ENCODE measurements around the gene CYP2C8.
"Not testable (repeated sequence)": the region's sequence is repeated elsewhere in the genome, so short reads cannot be mapped to it uniquely, and the experiment has no call there.

CYP2C8 gene

DNA sequence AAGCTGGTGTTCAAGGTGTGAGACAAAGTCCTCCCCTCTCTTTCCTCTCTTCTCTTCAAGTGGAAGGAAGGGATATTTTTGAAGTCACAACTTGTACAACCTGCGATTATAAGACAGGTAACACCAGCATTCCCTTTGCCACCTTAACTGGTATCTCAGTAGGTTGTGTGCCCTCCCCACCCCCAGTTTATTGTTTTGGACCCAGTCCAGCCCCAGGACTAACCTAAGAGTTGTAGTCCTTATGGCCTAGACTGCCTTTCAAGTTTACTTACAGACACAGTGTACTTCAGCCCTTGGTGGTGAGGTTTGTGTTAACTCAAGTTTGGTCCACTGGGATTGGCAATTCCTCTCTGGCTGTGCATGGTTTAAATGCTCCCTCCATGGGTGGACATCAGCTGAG, 26.8 kb upstream of the CYP2C8 start:
- H3K9me2 ChIP-seq (ENCODE audit: low read depth, low read length): no peaks in the 10 kb centered on the region
- H3K36me3 ChIP-seq (ENCODE audit: insufficient read depth, low read length): no peaks in the 10 kb centered on the region
- no peaks in the 10 kb centered on the region for H4K20me1 ChIP-seq (ENCODE audit: insufficient read depth, low read length)
- H3K79me2 ChIP-seq (ENCODE audit: insufficient read depth, low read length): no peaks in the 10 kb centered on the region
- TF ChIP-seq EZH2 (IDR thresholded peaks at IDR 0.05; ENCODE audit: borderline replicate concordance, low read length): no peak
- TF ChIP-seq, protein P1, sequence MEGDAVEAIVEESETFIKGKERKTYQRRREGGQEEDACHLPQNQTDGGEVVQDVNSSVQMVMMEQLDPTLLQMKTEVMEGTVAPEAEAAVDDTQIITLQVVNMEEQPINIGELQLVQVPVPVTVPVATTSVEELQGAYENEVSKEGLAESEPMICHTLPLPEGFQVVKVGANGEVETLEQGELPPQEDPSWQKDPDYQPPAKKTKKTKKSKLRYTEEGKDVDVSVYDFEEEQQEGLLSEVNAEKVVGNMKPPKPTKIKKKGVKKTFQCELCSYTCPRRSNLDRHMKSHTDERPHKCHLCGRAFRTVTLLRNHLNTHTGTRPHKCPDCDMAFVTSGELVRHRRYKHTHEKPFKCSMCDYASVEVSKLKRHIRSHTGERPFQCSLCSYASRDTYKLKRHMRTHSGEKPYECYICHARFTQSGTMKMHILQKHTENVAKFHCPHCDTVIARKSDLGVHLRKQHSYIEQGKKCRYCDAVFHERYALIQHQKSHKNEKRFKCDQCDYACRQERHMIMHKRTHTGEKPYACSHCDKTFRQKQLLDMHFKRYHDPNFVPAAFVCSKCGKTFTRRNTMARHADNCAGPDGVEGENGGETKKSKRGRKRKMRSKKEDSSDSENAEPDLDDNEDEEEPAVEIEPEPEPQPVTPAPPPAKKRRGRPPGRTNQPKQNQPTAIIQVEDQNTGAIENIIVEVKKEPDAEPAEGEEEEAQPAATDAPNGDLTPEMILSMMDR (IDR thresholded peaks at IDR 0.05; ENCODE audit: low read length): no peak
- no peaks in the 10 kb centered on the region for H3K9me3 ChIP-seq (ENCODE audit: low read length)
- no peak overlapping the region for H3K4me3 ChIP-seq (ENCODE audit: low read depth, low read length, poor library complexity, severe bottlenecking)
- no peaks in the 10 kb centered on the region for H3K4me1 ChIP-seq (ENCODE audit: insufficient read depth, low read length, severe bottlenecking)
- no peak overlapping the region for H3K9ac ChIP-seq (ENCODE audit: low read length)
- no peak overlapping the region for H3K27ac ChIP-seq (ENCODE audit: low read depth, low read length, poor library complexity, severe bottlenecking)
- no peak overlapping the region for H2AFZ ChIP-seq (ENCODE audit: low read length)
- no peaks in the 10 kb centered on the region for H3K27me3 ChIP-seq (ENCODE audit: insufficient read depth, low read length)
- H3F3A ChIP-seq (ENCODE audit: insufficient read depth, low read length): no peaks in the 10 kb centered on the region
- H3K4me2 ChIP-seq (ENCODE audit: low read length): no peak overlapping the region

DNA sequence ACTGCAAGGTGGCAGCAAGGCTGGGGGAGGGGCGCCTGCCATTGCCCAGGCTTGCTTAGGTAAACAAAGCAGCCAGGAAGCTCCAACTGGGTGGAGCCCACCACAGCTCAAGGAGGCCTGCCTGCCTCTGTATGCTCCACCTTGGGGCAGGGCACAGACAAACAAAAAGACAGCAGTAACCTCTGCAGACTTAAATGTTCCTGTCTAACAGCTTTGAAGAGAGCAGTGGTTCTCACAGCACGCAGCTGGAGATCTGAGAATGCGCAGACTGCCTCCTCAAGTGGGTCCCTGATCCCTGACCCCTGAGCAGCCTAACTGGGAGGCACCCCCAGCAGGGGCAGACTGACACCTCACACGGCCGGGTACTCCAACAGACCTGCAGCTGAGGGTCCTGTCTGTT, 10.3 kb upstream of the CYP2C8 start:
- H2AFZ ChIP-seq (ENCODE audit: low read length): not testable (repeated sequence)

DNA sequence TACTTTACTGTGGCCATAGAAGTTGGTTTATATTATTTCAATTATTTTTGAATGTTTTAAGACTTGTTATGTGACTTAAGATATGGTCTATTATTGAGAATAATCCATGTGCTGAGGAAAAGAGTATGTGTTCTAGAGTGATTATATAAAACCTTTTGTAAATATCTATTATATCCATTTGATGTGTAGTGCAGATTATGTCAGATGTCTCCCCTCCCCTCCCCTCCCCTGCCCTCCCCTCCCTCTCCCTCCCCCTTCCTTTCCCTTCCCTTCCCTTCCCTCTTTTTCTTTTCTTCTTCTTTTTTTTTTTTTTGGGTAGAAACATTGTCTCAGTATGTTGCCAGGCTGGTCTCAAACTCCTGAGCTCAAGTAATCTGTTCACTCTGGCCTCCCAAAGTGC, 8.3 kb upstream of the CYP2C8 start:
- Histone ChIP-seq H3K9ac (ENCODE audit: low read length) (no peak overlapping the region), H3K27me3 (ENCODE audit: insufficient read depth, low read length) (no peaks in the 10 kb centered on the region), H3K79me2 (ENCODE audit: insufficient read depth, low read length) (no peaks in the 10 kb centered on the region), H3K9me2 (ENCODE audit: low read depth, low read length) (no peaks in the 10 kb centered on the region), H2AFZ (ENCODE audit: low read length) (no peak overlapping the region), H3K27ac (ENCODE audit: low read depth, low read length, poor library complexity, severe bottlenecking) (no peak overlapping the region), H3K4me2 (ENCODE audit: low read length) (no peak overlapping the region), H4K20me1 (ENCODE audit: insufficient read depth, low read length) (no peaks in the 10 kb centered on the region), H3K9me3 (ENCODE audit: low read length) (no peaks in the 10 kb centered on the region), H3K4me3 (ENCODE audit: low read depth, low read length, poor library complexity, severe bottlenecking) (no peak overlapping the region), H3K4me1 (ENCODE audit: insufficient read depth, low read length, severe bottlenecking) (no peaks in the 10 kb centered on the region), H3F3A (ENCODE audit: insufficient read depth, low read length) (no peaks in the 10 kb centered on the region), H3K36me3 (ENCODE audit: insufficient read depth, low read length) (no peaks in the 10 kb centered on the region)
- TF ChIP-seq, protein P1 (IDR thresholded peaks at IDR 0.05; ENCODE audit: low read length): no peak
- TF ChIP-seq EZH2 (IDR thresholded peaks at IDR 0.05; ENCODE audit: borderline replicate concordance, low read length): no peak

More for the DNA sequence above, 10.3 kb upstream of the CYP2C8 start:
- H3K27ac ChIP-seq (ENCODE audit: low read depth, low read length, poor library complexity, severe bottlenecking); H3K4me2 ChIP-seq (ENCODE audit: low read length); H3K9me3 ChIP-seq (ENCODE audit: low read length); H3K4me3 ChIP-seq (ENCODE audit: low read depth, low read length, poor library complexity, severe bottlenecking); H3K27me3 ChIP-seq (ENCODE audit: insufficient read depth, low read length); H4K20me1 ChIP-seq (ENCODE audit: insufficient read depth, low read length); H3F3A ChIP-seq (ENCODE audit: insufficient read depth, low read length); H3K9me2 ChIP-seq (ENCODE audit: low read depth, low read length); H3K4me1 ChIP-seq (ENCODE audit: insufficient read depth, low read length, severe bottlenecking); H3K79me2 ChIP-seq (ENCODE audit: insufficient read depth, low read length); H3K36me3 ChIP-seq (ENCODE audit: insufficient read depth, low read length); H3K9ac ChIP-seq (ENCODE audit: low read length): not testable (repeated sequence)

DNA sequence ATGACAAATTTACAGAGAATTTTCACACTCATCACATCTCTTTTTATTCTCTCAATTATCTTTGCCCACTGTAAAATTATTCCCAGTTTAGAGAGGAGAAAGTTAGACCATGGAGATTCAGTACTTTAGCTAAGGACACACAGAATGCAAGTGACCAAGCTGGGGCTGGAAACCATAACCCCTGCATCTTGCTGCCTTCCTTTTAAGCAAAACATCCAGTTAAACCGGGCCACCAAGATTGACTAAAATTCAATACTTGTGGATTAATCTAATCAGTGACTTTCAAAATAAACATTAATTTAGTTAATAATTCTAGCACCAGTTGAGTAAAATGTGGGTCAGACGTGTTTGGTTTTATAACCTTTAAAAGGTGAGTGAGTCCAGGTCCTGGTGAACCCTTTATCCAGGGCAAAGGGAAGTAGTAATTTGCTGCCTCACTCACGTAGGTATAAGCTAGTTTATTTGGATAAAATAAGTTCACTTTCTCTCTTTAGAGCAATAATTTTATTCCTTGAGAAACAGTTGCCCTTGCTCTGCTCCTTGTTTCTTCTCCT, 1.9 kb upstream of the CYP2C8 start:
- H3K9ac ChIP-seq (ENCODE audit: low read length): no peak overlapping the region
- no peak overlapping the region for H3K27ac ChIP-seq (ENCODE audit: low read depth, low read length, poor library complexity, severe bottlenecking)
- no peak overlapping the region for H3K4me2 ChIP-seq (ENCODE audit: low read length)
- no peaks in the 10 kb centered on the region for H3K27me3 ChIP-seq (ENCODE audit: insufficient read depth, low read length)
- H3K4me1 ChIP-seq (ENCODE audit: insufficient read depth, low read length, severe bottlenecking): no peaks in the 10 kb centered on the region
- H3K9me2 ChIP-seq (ENCODE audit: low read depth, low read length): no peaks in the 10 kb centered on the region
- no peaks in the 10 kb centered on the region for H3K9me3 ChIP-seq (ENCODE audit: low read length)
- H3K79me2 ChIP-seq (ENCODE audit: insufficient read depth, low read length): no peaks in the 10 kb centered on the region
- H3K36me3 ChIP-seq (ENCODE audit: insufficient read depth, low read length): no peaks in the 10 kb centered on the region
- no peaks in the 10 kb centered on the region for H4K20me1 ChIP-seq (ENCODE audit: insufficient read depth, low read length)
- no peak overlapping the region for H2AFZ ChIP-seq (ENCODE audit: low read length)
- no peak overlapping the region for H3K4me3 ChIP-seq (ENCODE audit: low read depth, low read length, poor library complexity, severe bottlenecking)
- TF ChIP-seq, protein P1 (IDR thresholded peaks at IDR 0.05; ENCODE audit: low read length): no peak
- TF ChIP-seq EZH2 (IDR thresholded peaks at IDR 0.05; ENCODE audit: borderline replicate concordance, low read length): no peak
- no peaks in the 10 kb centered on the region for H3F3A ChIP-seq (ENCODE audit: insufficient read depth, low read length)

DNA sequence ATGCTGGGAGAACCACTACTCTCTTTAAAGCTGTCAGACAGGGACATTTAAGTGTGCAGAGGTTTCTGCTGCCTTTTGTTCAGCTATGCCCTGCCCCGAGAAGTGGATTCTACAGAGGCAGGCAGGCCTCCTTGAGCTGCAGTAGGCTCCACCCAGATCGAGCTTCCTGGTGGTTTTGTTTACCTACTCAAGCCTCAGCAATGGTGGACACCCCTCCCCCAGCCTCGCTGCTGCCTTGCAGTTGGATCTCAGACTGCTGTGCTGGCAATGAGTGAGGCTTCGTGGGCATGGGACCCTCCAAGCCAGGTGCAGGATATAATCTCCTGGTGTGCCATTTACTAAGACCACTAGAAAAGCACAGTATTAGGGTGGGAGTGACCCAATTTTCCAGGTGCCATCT, 5.2 kb downstream of the CYP2C8 start:
- not testable (repeated sequence) for H4K20me1 ChIP-seq (ENCODE audit: insufficient read depth, low read length); H3K9me3 ChIP-seq (ENCODE audit: low read length); H3K27ac ChIP-seq (ENCODE audit: low read depth, low read length, poor library complexity, severe bottlenecking); H3K27me3 ChIP-seq (ENCODE audit: insufficient read depth, low read length); H3K9ac ChIP-seq (ENCODE audit: low read length); H3K4me2 ChIP-seq (ENCODE audit: low read length); H3F3A ChIP-seq (ENCODE audit: insufficient read depth, low read length); H3K36me3 ChIP-seq (ENCODE audit: insufficient read depth, low read length); H3K4me3 ChIP-seq (ENCODE audit: low read depth, low read length, poor library complexity, severe bottlenecking); H3K4me1 ChIP-seq (ENCODE audit: insufficient read depth, low read length, severe bottlenecking); H3K9me2 ChIP-seq (ENCODE audit: low read depth, low read length); H2AFZ ChIP-seq (ENCODE audit: low read length); H3K79me2 ChIP-seq (ENCODE audit: insufficient read depth, low read length)

All from OCI-LY1 (cell line).